HepG2 (cell line): Measurements from ENCODE around the gene MYH7B. TPM values are rescaled to one million over a fixed set of nuclear protein-coding genes. Genes with fewer than 3 reads are reported as not detected.

Experiments used
- BATF2 ChIP-seq: sonication (generic); formaldehyde crosslinking; IDR thresholded peaks from 2 replicates; pipeline ENCODE4 v1.8.0; 2022; ENCODE audit warnings: mild to moderate bottlenecking, missing genetic modification reagents, moderate library complexity
- FOXK2 ChIP-seq: fragments of 450-650 bp; IDR thresholded peaks from 2 replicates; pipeline ENCODE4 v1.6.1; 2016
- GATAD2A ChIP-seq: IDR thresholded peaks from 2 replicates; pipeline ENCODE4 v1.6.1; 2016
- HCFC1 ChIP-seq: fragments of 150-350 bp; IDR thresholded peaks from 2 replicates; pipeline ENCODE4 v1.6.1; 2014; ENCODE audit warnings: low read depth, low read length
- HNF4A ChIP-seq: sonication (generic); formaldehyde crosslinking; IDR thresholded peaks from 2 replicates; pipeline ENCODE4 v1.4.0; 2020; ENCODE audit warnings: missing genetic modification reagents
- HNRNPL ChIP-seq: fragments of 200-400 bp; formaldehyde crosslinking; IDR thresholded peaks from 2 replicates; pipeline ENCODE4 v1.6.1; 2017; ENCODE audit warnings: mild to moderate bottlenecking, low read depth, low read length
- HOXA3 ChIP-seq: sonication (generic); formaldehyde crosslinking; IDR thresholded peaks from 2 replicates; pipeline ENCODE4 v1.5.0; 2020; ENCODE audit warnings: missing genetic modification reagents
- IKZF5 ChIP-seq: IDR thresholded peaks from 2 replicates; pipeline ENCODE4 v1.6.1; 2018; ENCODE audit warnings: missing genetic modification reagents, mild to moderate bottlenecking, missing compliant biosample characterization
- LCORL ChIP-seq, 2 experiments: fragments of 450-650 bp in 1 of 2; sonication (generic) in 1 of 2; formaldehyde crosslinking in 1 of 2; IDR thresholded peaks; 2 replicates each; pipeline versions ENCODE4 v1.5.0 to v1.6.1; 2017 to 2020; ENCODE audit warnings: antibody characterized with exemption in 1 of 2, missing genetic modification reagents in 1 of 2
- MTA3 ChIP-seq: sonication (generic); formaldehyde crosslinking; IDR thresholded peaks from 2 replicates; pipeline ENCODE4 v1.4.0; 2020; ENCODE audit warnings: missing genetic modification reagents
- RBAK ChIP-seq: sonication (generic); formaldehyde crosslinking; IDR thresholded peaks from 2 replicates; pipeline ENCODE4 v1.5.1; 2020; ENCODE audit warnings: mild to moderate bottlenecking, missing genetic modification reagents
- REPIN1 ChIP-seq: sonication (generic); formaldehyde crosslinking; IDR thresholded peaks from 2 replicates; pipeline ENCODE4 v1.8.0; 2022; ENCODE audit warnings: missing genetic modification reagents, low read depth, mild to moderate bottlenecking, borderline replicate concordance
- SMARCC2 ChIP-seq: fragments of 450-650 bp; IDR thresholded peaks from 2 replicates; pipeline ENCODE4 v1.6.1; 2017; ENCODE audit warnings: antibody characterized with exemption, mild to moderate bottlenecking
- U2AF1 ChIP-seq: fragments of 200-400 bp; formaldehyde crosslinking; optimal IDR thresholded peaks from 2 replicates; pipeline ENCODE3; 2017; ENCODE audit warnings: mild to moderate bottlenecking, low read depth, low read length
- ZFP36 ChIP-seq: fragments of 150-350 bp; IDR thresholded peaks from 2 replicates; pipeline ENCODE4 v1.6.1; 2018; ENCODE audit warnings: borderline replicate concordance, low read length, low read depth; ENCODE audit not compliant: partially characterized antibody
- ZMYM3 ChIP-seq: sonication (generic); formaldehyde crosslinking; IDR thresholded peaks from 2 replicates; pipeline ENCODE4 v1.5.1; 2020; ENCODE audit warnings: mild to moderate bottlenecking, missing genetic modification reagents
- ZNF225 ChIP-seq: sonication (generic); formaldehyde crosslinking; IDR thresholded peaks from 2 replicates; pipeline ENCODE4 v1.4.0; 2020; ENCODE audit warnings: mild to moderate bottlenecking, missing genetic modification reagents
- ZNF3 ChIP-seq: IDR thresholded peaks from 2 replicates; pipeline ENCODE4 v1.7.0; 2017; ENCODE audit warnings: inconsistent platforms
- ZNF546 ChIP-seq: sonication (generic); formaldehyde crosslinking; conservative IDR thresholded peaks from 2 replicates; pipeline ENCODE4 v1.8.1; 2023; ENCODE audit warnings: mild to moderate bottlenecking, missing genetic modification reagents
- ZNF572 ChIP-seq: sonication (generic); formaldehyde crosslinking; IDR thresholded peaks from 2 replicates; pipeline ENCODE4 v1.5.1; 2020; ENCODE audit warnings: mild to moderate bottlenecking, missing genetic modification reagents
- ZNF597 ChIP-seq: sonication (generic); formaldehyde crosslinking; IDR thresholded peaks from 2 replicates; pipeline ENCODE4 v1.5.0; 2020; ENCODE audit warnings: missing genetic modification reagents
- ZNF639 ChIP-seq: conservative IDR thresholded peaks from 2 replicates; pipeline ENCODE4 v1.6.1; 2018; ENCODE audit warnings: missing genetic modification reagents
- ZNF674 ChIP-seq: sonication (generic); formaldehyde crosslinking; IDR thresholded peaks from 2 replicates; pipeline ENCODE4 v1.5.0; 2020; ENCODE audit warnings: low read depth, mild to moderate bottlenecking, missing genetic modification reagents
- ZNF749 ChIP-seq: sonication (generic); formaldehyde crosslinking; IDR thresholded peaks from 2 replicates; pipeline ENCODE4 v1.8.0; 2022; ENCODE audit warnings: mild to moderate bottlenecking, missing genetic modification reagents, moderate library complexity, borderline replicate concordance
- ZNF800 ChIP-seq: sonication (generic); formaldehyde crosslinking; IDR thresholded peaks from 2 replicates; pipeline ENCODE4 v1.4.0; 2020; ENCODE audit warnings: missing genetic modification reagents
- ZNF816 ChIP-seq: sonication (generic); formaldehyde crosslinking; IDR thresholded peaks from 2 replicates; pipeline ENCODE4 v1.8.0; 2022; ENCODE audit warnings: missing genetic modification reagents, mild to moderate bottlenecking, borderline replicate concordance
- polyA plus RNA-seq, 8 experiments: library from polyadenylated mRNA; depleted of rRNA in 3 of 8; stranded (reverse) in 7 of 8; unstranded in 1 of 8; fragments of >200 nt; fragmentation: Illumina TruSeq in 4 of 8; extraction: Trizol in 4 of 8; gene quantifications; 2 replicates each; pipeline versions ENCODE4 v1.2.1 to v1.2.3, GENCODE V29; 2011 to 2016; ENCODE audit warnings: low read depth in 4 of 8, missing spikeins in 1 of 8, mixed read lengths in 1 of 8; ENCODE audit not compliant: insufficient read depth in 1 of 8
- total RNA-seq, 5 experiments: library from RNA; depleted of rRNA; stranded (reverse); fragments of >200 nt; fragmentation: Illumina TruSeq; extraction: Trizol; gene quantifications; 2 replicates each; pipeline ENCODE4 v1.2.3, GENCODE V29; 2016; ENCODE audit warnings: low read depth in 1 of 5

The MYH7B gene
- total and polyA plus RNA-seq, 2 of the 13 experiments (the other 11 are each of a cell fraction or from before 2014, with no cell fraction given), result 0.05 to 0.20 TPM

DNA sequence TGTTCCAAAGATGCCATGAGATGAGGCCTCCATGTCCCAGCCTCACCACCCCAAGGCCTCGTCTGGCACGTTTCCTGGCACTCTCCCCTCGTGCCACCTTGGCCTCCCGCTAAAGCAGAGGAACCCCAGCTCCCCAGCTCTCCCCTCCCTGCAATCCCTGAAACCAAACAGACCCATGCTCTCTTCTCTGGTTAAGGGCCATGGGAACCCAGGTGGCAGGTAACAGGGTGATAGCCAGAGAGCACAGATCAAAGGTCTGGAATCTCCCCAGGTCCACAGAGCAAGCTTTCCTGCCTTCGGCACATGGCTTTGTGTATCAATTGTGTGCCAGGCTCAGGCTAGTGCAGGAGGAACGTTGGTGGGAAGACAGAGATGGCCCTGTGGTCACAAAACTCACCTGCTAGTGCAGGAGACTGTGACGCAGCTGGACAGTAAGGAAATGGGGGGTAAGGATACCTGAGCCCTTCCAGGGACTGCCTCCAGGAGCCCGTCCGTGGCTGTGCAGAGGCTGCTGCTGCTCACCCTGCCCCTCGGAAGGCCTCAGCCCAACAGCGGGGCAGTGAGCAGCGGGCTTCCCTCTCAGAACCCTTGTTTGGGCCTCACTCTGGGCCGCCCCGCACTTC is 39.0 kb downstream of the MYH7B start (continued):
- TF ChIP-seq ZNF639 (CRISPR knock-in tag) (no peak), REPIN1 (CRISPR knock-in tag) (peak; percentile 85), HNF4A (CRISPR knock-in tag) (peak; percentile 93), ZNF546 (CRISPR knock-in tag) (peak; percentile 57; the same call in 1 of the 2 replicates), ZNF225 (no peak), ZMYM3 (CRISPR knock-in tag) (0 out of 2 replicates have a peak, but pooled peaks have one; percentile 68), RBAK (CRISPR knock-in tag) (no peak; the same call in 1 of the 2 replicates), ZNF674 (0 out of 2 replicates have a peak, but pooled peaks have one; percentile 26), U2AF1 (no peak), BATF2 (CRISPR knock-in tag) (no peak), ZNF597 (CRISPR knock-in tag) (no peak), HOXA3 (CRISPR knock-in tag) (peak; percentile 46; the same call in 1 of the 2 replicates), ZNF3 (CRISPR knock-in tag) (peak; percentile 73; the same call in 1 of the 2 replicates), ZNF572 (no peak; the same call in 1 of the 2 replicates), LCORL (IDR thresholded peaks at IDR 0.05) (no peak), LCORL (CRISPR knock-in tag; IDR thresholded peaks at IDR 0.05) (peak; percentile 80), ZNF816 (CRISPR knock-in tag) (no peak), MTA3 (CRISPR knock-in tag) (no peak), GATAD2A (peak; percentile 61; the same call in 1 of the 2 replicates), FOXK2 (no peak), ZFP36 (no peak), HNRNPL (peak; percentile 83), SMARCC2 (no peak), HCFC1 (no peak), ZNF800 (CRISPR knock-in tag) (no peak), IKZF5 (0 out of 2 replicates have a peak, but pooled peaks have one; percentile 42), ZNF749 (CRISPR knock-in tag) (no peak)
